HL-60 (cell line): Measurements from ENCODE around the gene CFAP97D2.

Experiments used
- DNase-seq, 2 experiments: peaks; one replicate each; pipeline ENCODE4 v3.0.0-alpha.2; 2010 to 2020; ENCODE audit warnings: low read depth in 1 of 2, low spot score in 1 of 2
- H3K27ac ChIP-seq: fragments of 250-450 bp; sonication (Bioruptor Pico); replicated peaks from 2 replicates; pipeline ENCODE4 v1.5.1; 2020; ENCODE audit warnings: mild to moderate bottlenecking, moderate library complexity
- H3K27me3 ChIP-seq: fragments of 250-450 bp; sonication (Bioruptor Pico); 2 replicates; pipeline ENCODE4 v1.5.1; 2021; ENCODE audit warnings: mild to moderate bottlenecking, moderate library complexity; ENCODE audit not compliant: insufficient read depth, poor library complexity, severe bottlenecking
- H3K4me3 ChIP-seq: replicated peaks from 2 replicates; pipeline ENCODE4 v1.5.1; 2011; ENCODE audit warnings: mild to moderate bottlenecking, control low read depth, low read length; ENCODE audit not compliant: insufficient read depth
- GABPA ChIP-seq: IDR thresholded peaks from 2 replicates; pipeline ENCODE4 v1.6.1; 2012; ENCODE audit warnings: low read depth
- POLR2AphosphoS5 ChIP-seq: IDR thresholded peaks from 2 replicates; pipeline ENCODE4 v1.6.1; 2012; ENCODE audit warnings: low read depth
- SPI1 ChIP-seq: IDR thresholded peaks from 2 replicates; pipeline ENCODE4 v1.6.1; 2012; ENCODE audit warnings: low read depth, mild to moderate bottlenecking, borderline replicate concordance
- TF ChIP-seq, protein P1 (sequence below): IDR thresholded peaks from one replicate; pipeline ENCODE4 v1.5.1; 2011; ENCODE audit warnings: low read length, control low read depth, inconsistent platforms; ENCODE audit not compliant: insufficient read depth
- TF ChIP-seq, protein P2 (sequence below): IDR thresholded peaks from 2 replicates; pipeline ENCODE4 v1.6.1; 2012; ENCODE audit warnings: low read depth; ENCODE audit not compliant: insufficient replicate concordance

The CFAP97D2 gene

DNA sequence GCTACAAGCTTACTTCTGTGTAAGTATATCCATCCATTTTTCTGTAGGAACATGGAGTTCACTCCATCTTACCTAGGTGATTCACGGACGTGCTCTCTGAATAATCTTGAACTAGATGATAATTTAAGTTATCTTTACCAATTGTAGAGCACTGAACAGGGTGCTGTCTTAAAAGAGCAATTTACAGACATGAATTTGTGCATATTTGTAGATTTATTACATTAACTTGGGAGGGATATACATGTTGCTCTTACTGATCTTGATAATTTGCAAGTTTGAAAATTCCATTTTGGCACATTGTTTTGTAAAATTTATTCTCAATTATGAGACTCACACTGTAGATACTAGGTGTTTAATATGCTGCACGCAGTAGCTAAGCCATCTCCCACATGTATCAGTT is 64.9 kb downstream of the CFAP97D2 start:
- Histone ChIP-seq H3K27me3 (no peaks in the 10 kb centered on the region), H3K27ac (no peak overlapping the region), H3K4me3 (no peak overlapping the region)
- DNase-seq: no peak
- no peak for TF ChIP-seq GABPA
- TF ChIP-seq, protein P1, sequence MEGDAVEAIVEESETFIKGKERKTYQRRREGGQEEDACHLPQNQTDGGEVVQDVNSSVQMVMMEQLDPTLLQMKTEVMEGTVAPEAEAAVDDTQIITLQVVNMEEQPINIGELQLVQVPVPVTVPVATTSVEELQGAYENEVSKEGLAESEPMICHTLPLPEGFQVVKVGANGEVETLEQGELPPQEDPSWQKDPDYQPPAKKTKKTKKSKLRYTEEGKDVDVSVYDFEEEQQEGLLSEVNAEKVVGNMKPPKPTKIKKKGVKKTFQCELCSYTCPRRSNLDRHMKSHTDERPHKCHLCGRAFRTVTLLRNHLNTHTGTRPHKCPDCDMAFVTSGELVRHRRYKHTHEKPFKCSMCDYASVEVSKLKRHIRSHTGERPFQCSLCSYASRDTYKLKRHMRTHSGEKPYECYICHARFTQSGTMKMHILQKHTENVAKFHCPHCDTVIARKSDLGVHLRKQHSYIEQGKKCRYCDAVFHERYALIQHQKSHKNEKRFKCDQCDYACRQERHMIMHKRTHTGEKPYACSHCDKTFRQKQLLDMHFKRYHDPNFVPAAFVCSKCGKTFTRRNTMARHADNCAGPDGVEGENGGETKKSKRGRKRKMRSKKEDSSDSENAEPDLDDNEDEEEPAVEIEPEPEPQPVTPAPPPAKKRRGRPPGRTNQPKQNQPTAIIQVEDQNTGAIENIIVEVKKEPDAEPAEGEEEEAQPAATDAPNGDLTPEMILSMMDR: no peak
- no peak for TF ChIP-seq POLR2AphosphoS5

DNA sequence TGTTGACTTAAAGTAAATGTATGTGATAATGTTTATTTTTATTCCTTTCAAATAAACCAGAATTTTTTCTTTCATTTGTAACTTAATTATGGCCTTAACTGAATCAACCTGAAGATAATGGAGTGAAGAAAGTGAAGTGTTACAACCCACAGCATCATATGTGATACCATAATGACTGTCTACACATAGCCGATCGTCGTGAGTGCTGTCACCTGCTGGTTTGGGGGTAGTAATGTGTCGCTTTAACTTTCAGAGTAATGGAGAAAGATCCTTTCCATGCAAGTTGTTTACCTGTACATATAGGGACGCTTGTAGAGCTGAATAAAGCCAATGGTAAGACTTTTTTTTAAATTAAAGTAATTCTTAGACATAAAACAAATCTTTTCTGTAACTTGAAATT is 65.6 kb downstream of the CFAP97D2 start:
- no peak for DNase-seq
- Histone ChIP-seq H3K4me3 (no peak overlapping the region), H3K27me3 (no peaks in the 10 kb centered on the region), H3K27ac (no peak overlapping the region)
- TF ChIP-seq, protein P1: no peak
- TF ChIP-seq POLR2AphosphoS5 (no peak), SPI1 (no peak), GABPA (no peak)
- TF ChIP-seq, protein P2, sequence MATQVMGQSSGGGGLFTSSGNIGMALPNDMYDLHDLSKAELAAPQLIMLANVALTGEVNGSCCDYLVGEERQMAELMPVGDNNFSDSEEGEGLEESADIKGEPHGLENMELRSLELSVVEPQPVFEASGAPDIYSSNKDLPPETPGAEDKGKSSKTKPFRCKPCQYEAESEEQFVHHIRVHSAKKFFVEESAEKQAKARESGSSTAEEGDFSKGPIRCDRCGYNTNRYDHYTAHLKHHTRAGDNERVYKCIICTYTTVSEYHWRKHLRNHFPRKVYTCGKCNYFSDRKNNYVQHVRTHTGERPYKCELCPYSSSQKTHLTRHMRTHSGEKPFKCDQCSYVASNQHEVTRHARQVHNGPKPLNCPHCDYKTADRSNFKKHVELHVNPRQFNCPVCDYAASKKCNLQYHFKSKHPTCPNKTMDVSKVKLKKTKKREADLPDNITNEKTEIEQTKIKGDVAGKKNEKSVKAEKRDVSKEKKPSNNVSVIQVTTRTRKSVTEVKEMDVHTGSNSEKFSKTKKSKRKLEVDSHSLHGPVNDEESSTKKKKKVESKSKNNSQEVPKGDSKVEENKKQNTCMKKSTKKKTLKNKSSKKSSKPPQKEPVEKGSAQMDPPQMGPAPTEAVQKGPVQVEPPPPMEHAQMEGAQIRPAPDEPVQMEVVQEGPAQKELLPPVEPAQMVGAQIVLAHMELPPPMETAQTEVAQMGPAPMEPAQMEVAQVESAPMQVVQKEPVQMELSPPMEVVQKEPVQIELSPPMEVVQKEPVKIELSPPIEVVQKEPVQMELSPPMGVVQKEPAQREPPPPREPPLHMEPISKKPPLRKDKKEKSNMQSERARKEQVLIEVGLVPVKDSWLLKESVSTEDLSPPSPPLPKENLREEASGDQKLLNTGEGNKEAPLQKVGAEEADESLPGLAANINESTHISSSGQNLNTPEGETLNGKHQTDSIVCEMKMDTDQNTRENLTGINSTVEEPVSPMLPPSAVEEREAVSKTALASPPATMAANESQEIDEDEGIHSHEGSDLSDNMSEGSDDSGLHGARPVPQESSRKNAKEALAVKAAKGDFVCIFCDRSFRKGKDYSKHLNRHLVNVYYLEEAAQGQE: no peak

DNA sequence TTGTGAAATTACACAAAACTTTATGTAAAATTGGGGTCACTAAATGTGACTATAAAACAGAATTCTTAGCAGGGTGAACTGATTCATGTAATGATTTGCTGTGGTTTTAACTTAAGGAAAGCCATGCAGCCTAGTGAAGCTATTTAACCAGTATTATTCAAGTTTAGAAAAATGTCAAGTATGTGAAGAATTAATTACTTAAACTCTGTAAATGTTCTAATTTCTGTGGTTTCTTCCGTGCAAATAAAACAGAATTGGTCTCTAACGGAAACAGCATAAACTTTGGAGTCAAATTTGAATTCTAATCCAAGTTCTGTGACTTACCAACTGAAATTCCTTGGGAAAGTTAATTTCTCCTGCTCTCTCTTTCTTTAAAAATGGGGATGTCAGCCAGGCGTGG is 69.0 kb downstream of the CFAP97D2 start:
- TF ChIP-seq GABPA (no peak), SPI1 (no peak), POLR2AphosphoS5 (no peak)
- TF ChIP-seq, protein P2: no peak
- TF ChIP-seq, protein P1: no peak
- Histone ChIP-seq H3K4me3 (no peak overlapping the region), H3K27me3 (no peaks in the 10 kb centered on the region), H3K27ac (no peak overlapping the region)
- no peak for DNase-seq

DNA sequence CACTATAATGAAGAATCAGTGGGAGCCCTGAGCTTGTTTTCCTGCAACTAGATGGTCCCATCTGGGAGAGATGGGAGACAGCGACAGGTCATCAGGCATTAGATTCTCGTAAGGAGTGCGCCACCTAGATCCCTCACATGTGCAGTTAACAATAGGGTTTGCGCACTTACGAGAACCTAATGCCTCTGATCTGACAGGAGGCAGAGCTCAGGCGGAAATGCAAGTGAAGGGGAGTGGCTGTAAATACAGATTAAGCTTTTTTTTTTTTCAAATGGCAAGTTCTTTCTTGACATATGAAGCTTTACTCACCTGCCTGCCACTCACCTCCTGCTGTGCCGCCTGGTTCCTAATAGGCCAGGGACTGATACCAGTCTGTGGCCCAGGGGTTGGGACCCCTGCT is 70.0 kb downstream of the CFAP97D2 start:
- no peak for DNase-seq

More for the DNA sequence above, 70.0 kb downstream of the CFAP97D2 start:
- TF ChIP-seq, protein P2: no peak
- TF ChIP-seq SPI1: no peak
- no peak for TF ChIP-seq POLR2AphosphoS5
- TF ChIP-seq, protein P1: no peak
- TF ChIP-seq GABPA: no peak
- H3K27me3 ChIP-seq: no peaks in the 10 kb centered on the region
- H3K4me3 ChIP-seq: no peak overlapping the region
- H3K27ac ChIP-seq: no peak overlapping the region
